Measurements from ENCODE around the gene NTM.

Gene NTM

GRCh38 chr11:131884461-131885073, 514.2 kb downstream of the NTM start:
- H4K20me1 ChIP-seq (ENCODE audit: insufficient read depth, low read length): no peaks in the 10 kb centered on the region
- H3K4me2 ChIP-seq (ENCODE audit: low read length): no peak overlapping the region
- H3K36me3 ChIP-seq (replicated peaks; ENCODE audit: low read depth, low read length): no peaks in the 10 kb centered on the region
- H3K9me3 ChIP-seq (ENCODE audit: insufficient read depth, low read length): no peaks in the 10 kb centered on the region
- TF ChIP-seq EZH2phosphoT487 (IDR thresholded peaks at IDR 0.05; ENCODE audit: low read depth) (no peak), CTCF (IDR thresholded peaks at IDR 0.05; ENCODE audit: low read depth, low read length) (no peak)
- no peaks in the 10 kb centered on the region for H3K4me1 ChIP-seq (ENCODE audit: low read length)
- H2AFZ ChIP-seq (ENCODE audit: low read depth, low read length): no peak overlapping the region
- no peak overlapping the region for H3K27ac ChIP-seq (ENCODE audit: low read length)
- no peaks in the 10 kb centered on the region for H3K79me2 ChIP-seq (ENCODE audit: low read length)
- peaks cover 15% of the 10 kb centered on the region for H3K27me3 ChIP-seq (ENCODE audit: low read depth, low read length)
- H3K4me3 ChIP-seq (ENCODE audit: low read length): no peak overlapping the region
- H3K9ac ChIP-seq (ENCODE audit: low read length): no peak overlapping the region

GRCh38 chr11:131885431-131885830, 515.0 kb downstream of the NTM start:
- Histone ChIP-seq H4K20me1 (ENCODE audit: insufficient read depth, low read length) (no peaks in the 10 kb centered on the region), H3K9me3 (ENCODE audit: insufficient read depth, low read length) (no peaks in the 10 kb centered on the region), H3K4me3 (ENCODE audit: low read length) (no peak overlapping the region), H3K9ac (ENCODE audit: low read length) (no peak overlapping the region), H2AFZ (ENCODE audit: low read depth, low read length) (no peak overlapping the region), H3K27ac (ENCODE audit: low read length) (no peak overlapping the region), H3K4me2 (ENCODE audit: low read length) (no peak overlapping the region), H3K27me3 (ENCODE audit: low read depth, low read length) (peaks cover 10% of the 10 kb centered on the region), H3K36me3 (replicated peaks; ENCODE audit: low read depth, low read length) (no peaks in the 10 kb centered on the region), H3K4me1 (ENCODE audit: low read length) (no peaks in the 10 kb centered on the region), H3K79me2 (ENCODE audit: low read length) (no peaks in the 10 kb centered on the region)
- TF ChIP-seq CTCF (IDR thresholded peaks at IDR 0.05; ENCODE audit: low read depth, low read length) (no peak), EZH2phosphoT487 (IDR thresholded peaks at IDR 0.05; ENCODE audit: low read depth) (no peak)

- Histone ChIP-seq H2AFZ (ENCODE audit: low read depth, low read length) (no peak overlapping the region), H3K4me2 (ENCODE audit: low read length) (no peak overlapping the region), H3K27me3 (ENCODE audit: low read depth, low read length) (peaks cover 16% of the 10 kb centered on the region), H3K9me3 (ENCODE audit: insufficient read depth, low read length) (no peaks in the 10 kb centered on the region), H3K9ac (ENCODE audit: low read length) (no peak overlapping the region), H3K79me2 (ENCODE audit: low read length) (no peaks in the 10 kb centered on the region), H4K20me1 (ENCODE audit: insufficient read depth, low read length) (no peaks in the 10 kb centered on the region), H3K4me1 (ENCODE audit: low read length) (no peaks in the 10 kb centered on the region), H3K36me3 (replicated peaks; ENCODE audit: low read depth, low read length) (no peaks in the 10 kb centered on the region), H3K4me3 (ENCODE audit: low read length) (no peak overlapping the region), H3K27ac (ENCODE audit: low read length) (no peak overlapping the region)
- TF ChIP-seq EZH2phosphoT487 (IDR thresholded peaks at IDR 0.05; ENCODE audit: low read depth) (no peak), CTCF (IDR thresholded peaks at IDR 0.05; ENCODE audit: low read depth, low read length) (no peak)
Observed at GRCh38 chr11:131886201-131886600, 515.8 kb downstream of the NTM start.

GRCh38 chr11:131888230-131888855, 517.9 kb downstream of the NTM start:
- Histone ChIP-seq H3K27me3 (ENCODE audit: low read depth, low read length) (peaks cover 27% of the 10 kb centered on the region), H3K4me3 (ENCODE audit: low read length) (no peak overlapping the region), H3K9me3 (ENCODE audit: insufficient read depth, low read length) (no peaks in the 10 kb centered on the region), H3K27ac (ENCODE audit: low read length) (no peak overlapping the region), H3K36me3 (replicated peaks; ENCODE audit: low read depth, low read length) (no peaks in the 10 kb centered on the region), H3K9ac (ENCODE audit: low read length) (no peak overlapping the region), H2AFZ (ENCODE audit: low read depth, low read length) (no peak overlapping the region), H4K20me1 (ENCODE audit: insufficient read depth, low read length) (0 out of 2 replicates have a peak, but pooled peaks cover under 1% of the 10 kb centered on the region), H3K4me2 (ENCODE audit: low read length) (no peak overlapping the region), H3K79me2 (ENCODE audit: low read length) (no peaks in the 10 kb centered on the region), H3K4me1 (ENCODE audit: low read length) (peaks cover 10% of the 10 kb centered on the region)
- TF ChIP-seq CTCF (IDR thresholded peaks at IDR 0.05; ENCODE audit: low read depth, low read length): no peak
- no peak for TF ChIP-seq EZH2phosphoT487 (IDR thresholded peaks at IDR 0.05; ENCODE audit: low read depth)

Measured in OCI-LY3 (cell line).